Umbilical cord (tissue), 2 donors: ENCODE data around the gene FAM13C. TPM values are rescaled to one million over a fixed set of nuclear protein-coding genes. Genes with fewer than 3 reads are reported as not detected.

Experiments
- DNase-seq: peaks from one replicate; pipeline ENCODE4 v3.0.0-alpha.2; 2015; ENCODE audit warnings: low spot score
- total RNA-seq: library from RNA; depleted of rRNA; stranded (reverse); fragments of >200 nt; gene quantifications from one replicate; pipeline ENCODE4 v1.2.3, GENCODE V29; 2014; ENCODE audit warnings: low replicate concordance; ENCODE audit not compliant: insufficient read depth

The FAM13C gene
- total RNA-seq, 1 donor from 2014 or later = 9.4 TPM

DNA sequence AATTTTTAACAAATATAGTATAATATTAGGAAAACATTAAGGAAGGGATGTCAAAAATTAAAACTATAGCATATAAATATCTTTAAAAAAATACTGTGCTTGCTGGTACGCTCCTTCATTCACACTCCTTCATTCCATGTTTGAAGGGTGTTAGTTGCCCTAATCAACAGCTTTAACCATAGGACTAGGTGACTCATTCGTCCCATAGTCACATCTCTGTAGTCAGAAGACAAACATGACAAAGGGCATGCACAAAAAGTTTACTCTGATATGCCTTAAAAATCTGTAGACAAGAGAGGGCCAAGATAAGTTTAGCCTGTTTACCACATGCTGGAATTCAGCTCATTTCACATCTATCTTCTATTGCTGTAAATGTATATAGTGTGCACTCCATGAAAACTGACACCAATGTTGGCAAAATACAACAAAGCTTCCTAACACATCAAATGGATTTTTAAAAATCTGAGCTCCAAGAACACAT lies 646 bp downstream of the FAM13C start:
- no peak for DNase-seq

DNA sequence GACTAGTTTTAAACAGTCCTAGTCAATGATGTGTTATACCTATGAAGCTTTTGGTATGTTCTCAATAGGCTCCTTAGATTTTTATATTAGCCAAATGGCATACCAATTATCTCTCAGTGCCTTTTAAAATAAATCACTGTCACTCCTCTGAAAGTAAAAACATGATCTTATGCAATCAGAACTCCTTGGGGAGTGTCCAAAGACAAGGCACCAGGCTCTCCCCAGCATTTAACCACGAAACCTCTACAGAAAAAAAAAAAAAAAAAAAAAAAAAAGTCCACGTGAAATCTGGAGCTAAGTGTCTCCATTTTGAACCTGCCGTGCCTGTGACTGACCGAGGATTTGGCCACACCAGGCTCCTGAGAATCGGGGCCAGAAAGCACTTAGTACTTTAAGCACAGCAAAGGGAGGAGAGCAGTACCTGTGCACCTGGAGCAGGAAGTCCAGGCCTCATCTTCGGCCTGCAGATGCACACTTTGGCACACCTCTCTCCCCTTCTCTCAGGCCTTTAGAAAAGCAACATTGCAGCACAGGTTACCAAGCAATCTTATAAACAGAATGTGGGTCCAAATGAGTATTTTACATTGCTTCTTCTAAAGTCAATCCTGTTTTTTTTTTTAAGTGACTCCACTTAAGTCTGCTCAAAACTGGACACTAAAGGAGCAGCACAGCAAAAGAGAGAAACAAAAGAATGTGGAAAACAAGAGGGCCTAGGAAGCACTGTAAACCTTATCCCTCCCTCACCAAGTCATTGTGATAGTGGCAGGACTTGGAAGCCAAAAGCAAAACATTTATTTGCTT lies 1.5 kb downstream of the FAM13C start:
- DNase-seq = no peak

DNA sequence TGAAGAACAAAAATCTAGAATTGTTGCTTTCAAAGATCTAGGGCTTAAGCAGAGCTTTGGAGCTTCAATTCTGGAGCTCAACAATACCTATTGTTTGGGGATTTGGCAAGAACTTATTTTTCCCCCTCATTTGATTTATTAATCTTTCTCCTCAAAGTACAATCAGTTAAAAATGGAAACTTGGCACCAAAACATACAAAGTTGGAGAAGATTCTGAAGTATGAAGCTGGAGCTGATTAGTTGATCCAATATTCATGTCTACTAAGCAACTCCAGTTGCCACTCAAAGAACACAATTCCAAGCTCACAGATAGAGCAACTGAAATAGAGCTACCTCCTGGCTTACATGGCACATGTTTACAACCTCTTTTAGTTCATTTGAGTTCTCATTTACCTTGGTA lies 3.8 kb downstream of the FAM13C start:
- no peak for DNase-seq

- no peak for DNase-seq
Measured at GRCh38 chr10:59354434-59354833, 7.9 kb downstream of the FAM13C start.

- DNase-seq = no peak
Measured at GRCh38 chr10:59350558-59350957, 11.8 kb downstream of the FAM13C start.

- DNase-seq = peak; percentile 92
Measured at GRCh38 chr10:59346321-59346720, 16.0 kb downstream of the FAM13C start.

DNA sequence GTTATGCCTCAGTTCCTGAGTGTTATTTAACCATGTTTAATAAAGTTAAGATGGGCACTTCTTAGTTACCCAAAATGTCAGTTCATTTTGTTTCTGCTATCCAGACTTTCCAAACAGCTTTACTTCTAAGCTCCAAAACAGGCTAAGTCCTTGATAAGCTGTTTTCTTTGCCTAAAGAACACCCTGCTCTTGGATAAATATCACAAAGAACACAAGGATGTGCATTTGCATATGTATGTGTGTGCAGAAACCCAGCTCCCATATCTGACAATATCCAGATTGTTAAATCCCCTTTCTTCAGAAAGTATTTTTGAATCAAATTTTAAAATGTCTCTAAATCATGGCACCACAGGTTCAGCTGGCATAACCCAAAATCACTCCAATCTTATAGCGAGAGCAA lies 19.6 kb downstream of the FAM13C start:
- no peak for DNase-seq

GRCh38 chr10:59342000-59342399 lies 20.3 kb downstream of the FAM13C start:
- DNase-seq = no peak

GRCh38 chr10:59340285-59340684 lies 22.1 kb downstream of the FAM13C start:
- DNase-seq = no peak

DNA sequence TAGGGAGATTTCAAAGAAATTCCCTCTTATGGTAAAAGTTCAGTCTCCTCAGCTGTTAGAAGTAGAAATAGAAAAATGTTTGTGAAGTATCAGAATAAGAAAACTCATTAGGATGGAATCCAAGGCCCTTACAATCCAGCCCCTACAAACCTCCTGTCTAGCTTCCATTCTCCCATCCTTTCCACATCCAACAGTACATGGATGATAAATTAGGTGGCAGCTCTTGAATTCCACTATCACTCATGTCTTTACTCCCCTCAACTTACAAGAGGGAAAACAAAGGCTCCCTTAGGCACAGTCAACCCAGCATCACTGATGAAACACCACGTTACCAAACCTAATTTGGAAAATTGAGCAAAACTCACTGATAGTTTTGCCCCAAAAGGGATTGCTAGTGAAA lies 23.0 kb downstream of the FAM13C start:
- no peak for DNase-seq

DNA sequence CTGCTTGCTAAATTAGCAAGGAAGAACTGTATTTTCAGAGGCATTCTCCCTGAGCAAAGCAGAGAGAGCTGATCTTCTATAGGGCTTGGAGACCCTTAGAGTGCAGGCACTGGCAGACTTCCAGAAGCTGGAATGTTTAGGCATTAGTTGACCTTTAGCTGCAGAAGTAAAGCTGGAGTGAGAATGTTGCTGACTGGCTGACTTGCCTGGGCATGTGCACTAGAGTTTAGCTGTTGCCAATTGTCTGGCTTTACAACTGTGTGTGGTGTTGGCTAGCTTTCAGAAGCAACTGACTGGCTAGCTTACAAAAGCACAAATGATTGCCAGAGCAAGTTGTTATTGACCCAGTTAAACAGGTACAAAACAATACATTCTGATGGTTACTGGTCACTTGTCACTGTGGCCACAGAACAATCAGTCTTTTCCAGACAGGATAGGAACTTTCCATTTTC lies 25.1 kb downstream of the FAM13C start:
- DNase-seq = peak; percentile 71

GRCh38 chr10:59336632-59337031 lies 25.7 kb downstream of the FAM13C start:
- peak; percentile 66 for DNase-seq

DNA sequence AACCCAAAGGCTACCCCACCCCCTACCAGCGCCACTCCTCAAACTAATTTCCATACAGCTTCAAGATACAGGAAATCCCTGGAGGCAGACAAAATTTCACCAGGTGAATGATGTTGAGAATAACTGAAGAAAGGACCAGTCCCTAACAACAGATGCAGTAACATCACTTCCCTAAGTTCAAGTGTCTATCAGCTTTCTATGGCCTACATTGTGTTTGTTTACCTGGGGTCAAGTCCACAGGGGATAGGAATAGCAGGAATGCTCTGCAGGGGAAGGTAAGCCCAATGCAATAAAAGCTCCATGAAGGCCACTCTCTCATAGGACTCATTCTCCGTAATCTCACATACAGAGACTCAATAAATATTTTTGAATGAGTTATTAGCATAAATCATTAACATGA lies 26.9 kb downstream of the FAM13C start:
- no peak for DNase-seq

DNA sequence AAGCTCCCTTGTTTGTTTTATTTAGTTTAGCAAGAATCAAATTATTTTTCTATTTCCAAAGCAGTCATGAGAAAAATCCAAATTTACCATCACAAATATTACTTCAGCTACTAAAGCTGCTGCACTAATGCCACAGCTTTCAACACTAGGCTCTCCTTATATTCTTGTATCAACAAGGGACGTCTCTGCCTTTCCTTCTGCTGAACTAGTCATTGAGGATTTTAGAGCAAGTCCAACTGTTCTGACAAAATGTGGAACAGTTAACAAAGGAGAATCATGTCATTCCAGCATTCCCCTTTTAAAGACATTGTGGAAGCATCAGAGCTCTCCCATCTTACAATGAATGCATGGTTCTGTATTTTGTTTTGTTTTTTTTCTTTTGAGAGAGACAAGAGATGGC lies 28.6 kb downstream of the FAM13C start:
- peak; percentile 38 for DNase-seq

DNA sequence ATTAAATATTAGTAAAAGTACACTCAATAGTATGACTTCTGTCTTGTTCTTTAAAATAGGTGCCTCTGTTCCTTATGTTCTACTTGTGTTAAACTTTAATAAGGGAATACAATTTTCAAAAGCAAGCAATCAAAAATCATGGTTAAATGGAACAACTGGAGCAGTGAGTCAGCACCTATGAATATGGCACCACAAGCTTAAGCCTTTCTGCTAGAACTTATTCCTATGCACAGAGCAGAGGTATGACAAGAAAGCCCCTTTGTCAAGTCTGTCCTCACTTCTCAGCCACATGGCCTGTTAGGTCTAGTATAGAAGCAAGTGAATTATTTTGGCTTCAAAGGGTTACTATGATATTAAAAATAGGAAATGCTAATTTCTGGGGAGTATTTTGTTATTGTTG lies 29.8 kb downstream of the FAM13C start:
- no peak for DNase-seq

- no peak for DNase-seq
Measured at GRCh38 chr10:59331661-59332060, 30.7 kb downstream of the FAM13C start.

GRCh38 chr10:59325116-59325515 lies 37.2 kb downstream of the FAM13C start:
- no peak for DNase-seq

- DNase-seq = no peak
Measured at GRCh38 chr10:59324597-59324996, 37.8 kb downstream of the FAM13C start.

GRCh38 chr10:59323831-59324401 lies 38.4 kb downstream of the FAM13C start:
- DNase-seq = no peak

- DNase-seq = no peak
Measured at GRCh38 chr10:59323036-59323459, 39.3 kb downstream of the FAM13C start.

DNA sequence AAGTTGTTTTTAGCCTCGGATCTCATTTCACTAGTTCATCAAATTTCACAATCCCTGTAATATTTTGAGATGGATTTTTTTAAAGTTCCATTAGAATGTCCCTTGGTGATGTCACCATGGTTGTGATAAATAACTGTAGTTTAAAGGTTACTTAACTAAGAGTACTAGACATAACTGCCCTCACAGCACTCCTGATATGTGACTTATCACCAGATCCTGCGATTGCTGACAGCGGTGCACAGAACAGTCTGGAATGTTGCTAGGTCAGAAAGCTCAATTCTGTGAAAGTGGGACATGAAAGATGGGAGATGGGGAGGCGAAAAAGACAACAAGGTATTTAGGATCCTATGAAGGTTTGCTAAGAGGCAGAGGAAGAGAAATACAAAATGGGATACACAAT lies 40.2 kb downstream of the FAM13C start:
- DNase-seq = no peak

- no peak for DNase-seq
Measured at GRCh38 chr10:59320355-59320754, 42.0 kb downstream of the FAM13C start.

GRCh38 chr10:59319854-59320253 lies 42.5 kb downstream of the FAM13C start:
- DNase-seq = no peak
